ENCODE data around the gene C4orf50.

DNA sequence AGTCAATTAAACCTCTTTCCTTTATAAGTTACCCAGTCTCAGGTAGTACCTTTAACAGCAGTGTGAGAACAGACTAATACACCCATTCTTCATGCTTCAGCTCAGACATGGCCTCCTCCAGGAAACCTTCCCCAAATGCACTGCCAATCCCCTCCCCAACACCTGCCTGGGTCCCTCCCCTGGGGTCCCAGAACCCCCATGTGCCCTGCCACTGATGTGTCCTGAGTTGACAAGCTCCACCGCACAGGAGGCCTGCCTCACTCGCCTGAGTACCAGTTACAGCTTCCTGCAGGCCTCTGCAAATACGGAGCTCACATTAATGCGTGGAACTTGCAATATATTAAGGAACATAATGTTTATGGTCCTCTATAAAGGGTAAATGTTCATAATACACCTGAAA, 90.5 kb downstream of the C4orf50 start:
- TF ChIP-seq CTCF (conservative IDR thresholded peaks at IDR 0.05; ENCODE audit: low read depth in 2 of 2) (no peak), EZH2phosphoT487 (IDR thresholded peaks at IDR 0.05; ENCODE audit: unreplicated experiment) (no peak), POLR2AphosphoS5 (IDR thresholded peaks at IDR 0.05; ENCODE audit: low read depth) (no peak), REST (IDR thresholded peaks at IDR 0.05; ENCODE audit: unreplicated experiment) (no peak), JUNB (IDR thresholded peaks at IDR 0.05; ENCODE audit: unreplicated experiment) (no peak), NANOG (IDR thresholded peaks at IDR 0.05; ENCODE audit: borderline replicate concordance) (no peak), ETS1 (IDR thresholded peaks at IDR 0.05) (no peak), EZH2 (IDR thresholded peaks at IDR 0.05; ENCODE audit: low read depth, unreplicated experiment) (no peak)

Measured in GM23338 (cell line).